Measurements from ENCODE around the gene DYNC2H1.

DYNC2H1 gene

DNA sequence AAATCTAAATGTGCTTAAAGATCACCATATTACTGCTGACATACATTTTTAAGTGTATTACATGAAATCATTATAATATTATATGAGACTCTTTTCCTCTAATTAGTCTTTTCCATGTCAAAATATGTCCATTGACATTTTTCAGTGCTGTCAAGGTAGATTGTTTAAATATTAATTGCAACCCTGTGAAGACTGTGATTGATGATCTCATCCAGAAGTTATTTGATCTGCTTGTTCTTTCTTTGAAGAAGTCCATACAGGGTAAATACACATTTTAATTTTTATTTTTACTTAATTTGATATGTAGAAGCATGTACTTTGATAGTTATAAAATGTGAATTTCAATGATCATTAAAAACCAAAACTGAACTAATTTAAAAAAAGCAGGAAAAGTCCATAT lies 38.4 kb downstream of the DYNC2H1 start:
- DNase-seq: no peak

GRCh38 chr11:103157542-103157941 lies 48.3 kb downstream of the DYNC2H1 start:
- DNase-seq: no peak

- no peak for DNase-seq
Observed at GRCh38 chr11:103164093-103164796, 55.0 kb downstream of the DYNC2H1 start.

DNA sequence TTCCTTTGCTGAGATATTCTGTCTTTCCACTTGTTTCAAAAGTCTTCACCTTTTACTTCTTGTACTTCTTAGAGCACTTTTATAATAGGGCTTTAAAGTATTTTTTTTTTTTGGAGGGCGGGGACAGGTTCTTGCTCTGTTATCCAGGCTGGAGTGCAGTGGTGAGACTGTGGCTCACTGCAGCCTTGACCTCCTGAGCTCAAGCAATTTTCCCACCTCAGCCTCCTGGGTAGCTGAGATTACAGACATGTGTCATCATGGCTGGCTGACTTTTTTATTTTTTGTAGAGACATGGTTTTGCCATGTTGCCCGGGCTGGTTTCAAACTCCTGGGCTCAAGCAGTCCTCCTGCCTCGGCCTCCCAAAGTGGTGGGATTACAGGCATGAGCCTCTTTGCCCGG lies 57.9 kb downstream of the DYNC2H1 start:
- no peak for DNase-seq

GRCh38 chr11:103170865-103171264 lies 61.6 kb downstream of the DYNC2H1 start:
- no peak for DNase-seq

DNA sequence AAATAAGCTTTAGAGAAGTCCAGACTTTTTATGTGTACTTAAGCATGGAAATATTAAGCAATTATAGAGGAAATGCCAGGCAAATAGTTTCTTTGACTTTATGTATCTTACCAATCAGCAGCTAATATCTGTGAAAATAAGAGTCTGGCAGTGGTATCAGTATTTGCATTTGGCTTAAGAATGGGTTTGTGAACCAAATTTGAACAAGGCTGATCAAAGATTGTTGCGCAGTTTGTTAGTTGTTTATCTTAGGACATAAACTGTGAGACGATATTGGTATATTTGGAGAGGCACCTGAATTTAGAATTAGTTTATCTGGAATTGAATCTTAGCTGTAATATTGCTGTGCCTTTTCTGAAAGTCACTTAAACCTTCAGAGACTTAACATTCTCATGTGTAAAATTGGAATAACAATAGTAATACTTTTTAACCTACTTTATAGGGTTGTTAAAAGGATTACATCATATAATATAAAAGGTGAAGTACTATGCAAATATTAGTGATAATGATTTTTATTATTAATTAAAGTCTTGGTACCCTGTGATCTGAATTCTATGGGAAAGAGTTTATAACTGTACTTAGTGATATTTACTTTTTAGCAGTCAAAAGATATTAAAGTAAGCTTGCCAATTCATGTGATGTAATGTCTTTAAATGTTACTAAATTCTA lies 66.4 kb downstream of the DYNC2H1 start:
- no peak for DNase-seq

DNA sequence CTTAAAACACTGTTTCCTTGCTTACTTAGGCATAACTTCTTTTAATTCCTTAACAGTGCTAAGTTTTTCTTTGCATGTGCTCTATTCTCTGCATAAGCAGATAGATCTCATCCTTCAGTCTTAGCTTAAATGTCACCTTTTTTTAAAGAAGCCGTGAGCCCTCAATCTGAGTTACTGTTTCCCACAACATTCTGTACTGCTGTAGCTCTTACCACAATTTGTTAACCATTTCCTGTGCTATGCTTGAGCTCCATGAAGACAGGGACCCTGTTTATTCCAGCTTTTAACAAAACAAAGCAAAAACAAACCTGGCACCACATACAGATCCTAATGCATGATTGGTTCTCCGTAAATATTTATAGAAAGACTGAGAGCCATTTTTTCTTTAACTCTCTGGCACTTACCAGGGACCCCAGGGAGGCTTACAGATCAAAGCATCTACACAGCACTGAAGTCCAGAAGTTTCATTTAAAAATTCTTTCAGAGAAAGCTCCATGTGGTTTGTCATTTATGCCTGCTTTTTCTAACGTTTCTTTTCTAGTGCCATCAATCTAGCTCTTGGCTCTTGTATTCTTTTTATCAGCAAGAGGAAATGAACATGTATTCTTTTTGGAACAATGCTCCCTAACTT lies 74.9 kb downstream of the DYNC2H1 start:
- no peak for DNase-seq

DNA sequence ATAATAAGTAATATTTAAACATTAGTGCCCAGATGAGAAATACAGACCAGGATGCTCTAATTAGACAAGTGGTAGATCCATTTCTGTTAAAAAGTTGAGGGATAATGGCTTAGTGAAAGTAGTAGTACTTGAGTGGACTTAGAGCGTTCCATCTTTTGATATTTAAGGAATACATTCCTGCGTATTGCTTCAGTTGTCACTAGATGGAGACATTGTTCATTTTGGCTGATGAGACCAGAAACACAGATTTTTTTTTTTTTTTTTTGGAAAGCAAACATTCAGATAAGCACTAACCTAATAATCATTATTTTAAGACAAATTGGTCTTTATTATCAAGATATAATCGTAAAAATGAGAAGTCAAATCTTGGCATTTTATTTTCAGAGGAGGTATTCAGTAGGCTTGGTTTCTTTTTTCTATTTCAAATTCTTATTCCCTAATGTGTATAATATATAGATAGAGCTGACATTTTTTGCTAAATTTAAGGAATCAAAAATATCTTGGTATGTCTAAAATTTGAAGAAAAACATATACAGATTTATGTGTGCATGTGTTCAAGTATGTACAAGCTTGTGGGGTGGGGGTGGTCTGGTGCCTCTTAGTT lies 92.9 kb downstream of the DYNC2H1 start:
- peak; percentile 73 for DNase-seq

- no peak for DNase-seq
Observed at GRCh38 chr11:103210543-103210942, 101.3 kb downstream of the DYNC2H1 start.

DNA sequence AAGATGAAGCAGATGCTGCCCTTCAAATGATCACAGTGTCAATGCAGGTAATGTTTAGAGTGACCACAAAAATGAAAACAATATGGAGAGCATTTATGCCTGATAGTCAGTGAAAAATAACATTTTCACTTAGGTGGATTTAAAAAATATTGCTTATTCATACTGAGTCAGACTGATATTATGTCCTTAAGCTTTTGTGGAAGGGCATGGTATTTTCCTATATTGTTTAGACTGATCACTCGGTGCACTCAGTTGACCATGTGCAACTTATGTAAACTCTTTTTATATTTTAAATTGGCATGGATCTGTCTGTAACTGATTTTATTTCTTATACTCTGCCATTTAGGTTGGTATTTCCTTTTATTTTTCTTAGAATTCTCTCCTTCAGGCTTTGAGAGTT lies 106.6 kb downstream of the DYNC2H1 start:
- DNase-seq: no peak

DNA sequence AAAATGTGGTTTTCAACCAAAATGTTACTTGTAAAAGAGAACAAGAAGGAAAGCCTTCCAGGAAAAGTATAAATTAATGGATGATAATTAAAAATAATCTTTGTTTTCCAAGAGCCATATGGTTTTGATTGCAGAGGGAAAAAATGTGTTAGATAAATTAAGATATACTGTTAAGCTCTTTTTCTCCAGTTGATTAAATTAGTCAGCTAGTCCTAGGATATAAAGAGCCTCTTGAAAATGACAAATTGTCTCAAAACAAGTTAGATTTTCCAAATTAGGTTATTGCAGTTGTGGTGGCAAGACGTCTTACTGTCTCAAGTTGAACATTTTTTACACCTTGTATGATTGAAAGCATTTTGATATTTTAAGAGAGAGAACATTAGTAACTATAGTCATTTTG lies 110.9 kb downstream of the DYNC2H1 start:
- no peak for DNase-seq

GRCh38 chr11:103222806-103223205 lies 113.6 kb downstream of the DYNC2H1 start:
- DNase-seq: no peak

GRCh38 chr11:103228807-103229206 lies 119.6 kb downstream of the DYNC2H1 start:
- DNase-seq: no peak

- no peak for DNase-seq
Observed at GRCh38 chr11:103234974-103235373, 125.7 kb downstream of the DYNC2H1 start.

GRCh38 chr11:103241574-103241973 lies 132.3 kb downstream of the DYNC2H1 start:
- DNase-seq: no peak

- DNase-seq: no peak
Observed at GRCh38 chr11:103254123-103254522, 144.9 kb downstream of the DYNC2H1 start.

DNA sequence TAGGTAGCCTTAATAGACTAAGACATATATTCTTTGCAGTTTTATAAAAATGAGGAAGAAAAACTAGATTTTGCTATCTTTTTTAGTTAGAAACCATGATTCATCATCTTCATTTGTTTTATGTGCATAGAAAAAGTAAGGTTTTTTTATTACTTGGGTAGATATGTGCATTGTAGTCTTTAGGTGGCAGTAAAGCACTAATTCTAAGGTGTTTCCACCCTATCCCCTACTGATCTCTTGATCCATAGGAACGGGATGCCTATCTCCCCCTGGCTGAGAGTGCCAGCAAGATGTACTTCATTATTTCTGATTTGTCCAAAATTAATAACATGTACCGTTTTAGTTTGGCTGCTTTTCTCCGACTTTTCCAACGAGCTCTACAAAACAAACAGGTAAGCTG lies 148.1 kb downstream of the DYNC2H1 start:
- peak; percentile 14 for DNase-seq

DNA sequence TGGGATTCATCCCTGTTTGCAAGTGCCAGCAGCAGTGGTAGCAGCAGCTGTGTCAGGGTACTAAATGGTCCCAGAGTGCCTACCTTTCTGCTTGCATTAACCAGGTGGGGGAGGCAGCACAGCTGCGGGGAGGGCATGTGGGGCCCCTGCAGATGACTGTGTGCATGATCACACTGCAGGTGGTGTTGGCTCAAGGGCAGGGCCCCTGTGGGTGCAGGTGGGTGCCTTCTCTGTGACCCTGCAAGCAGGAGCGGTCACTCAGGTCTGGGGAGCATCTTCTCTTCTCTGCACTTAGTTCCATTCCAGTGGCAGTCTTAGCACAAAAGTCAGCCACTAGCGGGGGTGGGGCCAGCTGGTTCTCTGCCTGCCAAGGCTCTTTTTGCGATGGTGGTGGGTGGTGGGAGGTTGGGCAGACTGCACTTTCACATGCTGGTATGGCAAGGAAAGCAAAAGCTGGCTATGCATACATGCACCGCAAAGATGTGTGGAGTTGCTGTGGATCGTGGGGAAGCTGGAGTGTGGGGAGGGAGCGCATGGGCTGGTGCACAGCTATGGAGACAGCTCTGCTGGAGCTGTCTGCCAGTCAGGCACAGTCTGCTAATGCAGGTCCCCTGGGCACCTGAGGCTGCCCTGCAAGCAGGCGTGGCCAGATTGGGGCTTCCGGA lies 157.1 kb downstream of the DYNC2H1 start:
- DNase-seq: no peak

GRCh38 chr11:103272876-103273275 lies 163.7 kb downstream of the DYNC2H1 start:
- no peak for DNase-seq

- DNase-seq: no peak
Observed at GRCh38 chr11:103274025-103274424, 164.8 kb downstream of the DYNC2H1 start.

DNA sequence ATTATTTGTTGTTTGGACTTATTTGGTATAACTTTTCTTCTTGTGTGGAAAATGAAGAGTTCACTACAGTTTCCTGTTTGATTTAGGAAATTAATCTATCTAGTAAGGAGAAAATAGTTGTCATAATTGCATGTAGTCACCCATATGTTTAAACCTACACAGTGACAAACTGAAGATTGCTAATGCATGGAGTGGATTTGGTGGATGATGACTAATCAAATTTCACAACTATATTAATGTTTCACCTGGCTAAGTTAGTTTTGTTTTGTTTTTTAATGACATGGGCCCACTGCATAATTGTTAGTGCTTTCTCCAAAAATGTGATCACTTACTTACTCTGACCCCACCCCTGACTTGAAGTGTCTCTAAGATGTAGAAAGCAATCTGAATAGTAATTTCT lies 170.6 kb downstream of the DYNC2H1 start:
- no peak for DNase-seq

DNA sequence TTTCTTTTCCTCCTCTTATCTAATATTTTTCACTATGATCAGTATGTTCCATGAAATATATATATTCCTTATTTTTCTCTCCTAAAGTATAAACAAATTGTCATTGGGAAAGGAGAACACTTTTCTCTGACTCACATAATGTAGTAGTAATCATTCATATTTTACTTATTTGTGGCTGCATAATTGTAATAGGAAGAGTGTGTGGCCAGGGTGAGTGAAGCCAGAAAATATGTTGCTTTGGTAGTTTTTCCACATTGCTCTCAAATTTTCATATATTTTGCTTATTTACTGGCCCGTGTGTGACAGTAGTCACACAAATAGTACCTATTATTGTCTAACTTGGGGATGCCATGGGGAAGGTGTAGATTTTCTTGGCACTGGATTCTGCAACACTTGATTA lies 172.1 kb downstream of the DYNC2H1 start:
- DNase-seq: no peak

- DNase-seq: no peak
Observed at GRCh38 chr11:103284260-103284659, 175.0 kb downstream of the DYNC2H1 start.
